ENCODE data around the gene TNFAIP8L3. TPM values are rescaled to one million over a fixed set of nuclear protein-coding genes. Genes with fewer than 3 reads are reported as not detected.

Gene TNFAIP8L3
- polyA plus RNA-seq, 1 donor = 1.7 TPM

DNA sequence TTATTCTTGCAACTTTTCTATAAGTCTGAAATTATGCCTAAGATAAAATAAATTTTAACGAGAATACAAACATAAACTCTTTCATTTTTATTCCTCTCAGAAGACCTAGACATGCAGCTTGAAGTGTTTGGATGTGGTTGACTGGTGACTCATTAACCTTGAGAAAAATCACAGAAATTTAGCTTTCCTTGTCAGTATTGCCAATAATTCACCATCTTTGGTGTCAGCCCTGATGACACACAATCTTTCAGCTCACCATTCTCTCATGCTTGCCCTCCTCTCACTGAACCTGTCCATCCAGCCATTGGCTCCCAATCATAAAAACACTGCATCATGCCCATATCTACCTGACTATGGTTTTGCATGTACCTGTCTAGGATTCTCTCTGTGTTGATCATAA lies 22.6 kb upstream of the TNFAIP8L3 start:
- DNase-seq (ENCODE audit: low read depth) = no peak

DNA sequence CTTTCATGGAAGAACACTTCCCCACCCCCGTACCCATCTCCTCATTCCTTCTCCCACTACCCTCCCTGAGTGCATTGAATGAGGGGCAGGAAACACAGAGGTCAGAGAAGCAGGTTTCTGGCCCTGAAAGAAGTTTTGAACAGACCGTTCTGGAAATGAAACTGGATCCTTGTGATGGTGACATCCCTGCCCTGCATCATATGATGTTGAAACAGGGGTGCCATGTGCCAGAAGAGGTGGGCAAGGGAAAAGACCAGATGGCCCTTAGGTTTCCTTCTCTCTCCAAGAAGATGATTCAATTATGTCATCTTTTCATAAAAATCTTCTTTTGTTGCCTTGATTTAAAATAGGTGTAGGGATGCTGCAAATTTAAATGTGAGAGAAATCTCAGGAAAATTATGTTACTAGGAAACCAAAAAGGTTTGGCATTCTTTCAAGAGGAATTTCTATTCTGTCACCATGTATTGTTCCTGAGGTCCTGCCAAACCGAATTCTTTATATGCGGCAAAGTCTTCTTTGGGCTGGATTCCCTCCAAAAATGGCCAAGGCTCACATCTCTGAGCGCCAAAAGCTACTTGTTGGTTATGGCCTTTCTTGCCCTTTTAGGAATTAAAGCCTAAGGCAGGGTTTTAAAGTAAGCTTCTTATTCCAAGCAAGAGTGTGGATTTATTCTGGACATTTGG lies 19.9 kb upstream of the TNFAIP8L3 start:
- DNase-seq (ENCODE audit: low read depth) = no peak

DNA sequence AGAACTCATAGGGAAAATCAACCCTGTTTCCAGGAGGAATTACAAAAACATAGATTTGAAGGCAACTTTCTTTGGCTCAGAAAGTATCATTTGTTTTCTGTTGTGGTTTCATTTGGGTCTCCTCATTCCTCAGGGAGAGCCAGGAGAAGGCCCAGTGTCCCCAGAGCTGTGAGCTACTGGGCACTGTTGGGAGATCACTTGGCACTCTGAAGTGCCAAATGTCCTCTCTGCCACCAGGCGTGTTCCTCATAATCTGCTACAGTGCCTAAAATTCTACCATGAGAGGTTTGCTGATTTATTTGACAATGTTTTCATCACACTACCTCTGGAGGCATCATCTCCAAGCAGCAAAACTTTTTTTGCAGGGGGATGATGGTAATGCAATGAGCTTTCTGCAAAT lies 17.4 kb upstream of the TNFAIP8L3 start:
- no peak for DNase-seq (ENCODE audit: low read depth)

DNA sequence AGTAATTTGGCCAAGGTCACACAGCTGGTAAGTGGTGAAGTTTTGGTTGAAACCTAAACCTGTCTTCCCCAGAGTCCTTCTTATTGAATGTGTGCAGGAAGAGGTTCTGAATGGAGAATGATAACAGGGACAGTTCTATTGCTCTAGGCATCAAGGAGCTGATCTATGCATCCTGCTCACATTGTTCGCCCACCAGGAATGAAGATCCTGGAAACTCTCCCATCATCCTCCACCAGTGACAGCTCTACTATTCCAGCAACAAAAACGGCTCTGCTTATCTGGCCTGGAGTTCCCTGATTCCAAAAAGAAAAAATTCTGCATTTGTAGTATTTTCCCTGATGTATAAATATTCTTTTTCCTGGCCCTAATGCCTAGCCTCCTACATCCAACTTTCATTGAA lies 16.4 kb upstream of the TNFAIP8L3 start:
- no peak for DNase-seq (ENCODE audit: low read depth)

DNA sequence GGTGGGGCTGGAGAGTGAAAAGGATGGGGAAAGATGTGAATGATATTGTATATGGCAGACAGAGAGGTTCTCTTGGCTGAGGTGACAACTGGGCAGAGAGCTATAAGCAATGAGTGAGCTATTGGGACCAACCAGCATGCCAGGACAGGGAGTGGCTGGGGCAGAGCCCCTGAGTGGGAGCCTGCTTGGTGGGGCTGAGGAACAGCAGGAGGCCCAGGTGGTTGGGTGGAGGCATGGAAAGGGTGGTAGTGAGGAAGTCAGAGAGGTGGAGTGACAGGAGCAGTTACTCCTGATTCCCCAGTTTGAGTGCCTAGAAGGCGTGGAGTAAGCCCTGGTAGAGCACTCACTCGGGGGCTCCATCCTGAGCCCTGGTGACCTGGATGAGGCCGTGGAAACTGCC lies 15.5 kb upstream of the TNFAIP8L3 start:
- no peak for DNase-seq (ENCODE audit: low read depth)

DNA sequence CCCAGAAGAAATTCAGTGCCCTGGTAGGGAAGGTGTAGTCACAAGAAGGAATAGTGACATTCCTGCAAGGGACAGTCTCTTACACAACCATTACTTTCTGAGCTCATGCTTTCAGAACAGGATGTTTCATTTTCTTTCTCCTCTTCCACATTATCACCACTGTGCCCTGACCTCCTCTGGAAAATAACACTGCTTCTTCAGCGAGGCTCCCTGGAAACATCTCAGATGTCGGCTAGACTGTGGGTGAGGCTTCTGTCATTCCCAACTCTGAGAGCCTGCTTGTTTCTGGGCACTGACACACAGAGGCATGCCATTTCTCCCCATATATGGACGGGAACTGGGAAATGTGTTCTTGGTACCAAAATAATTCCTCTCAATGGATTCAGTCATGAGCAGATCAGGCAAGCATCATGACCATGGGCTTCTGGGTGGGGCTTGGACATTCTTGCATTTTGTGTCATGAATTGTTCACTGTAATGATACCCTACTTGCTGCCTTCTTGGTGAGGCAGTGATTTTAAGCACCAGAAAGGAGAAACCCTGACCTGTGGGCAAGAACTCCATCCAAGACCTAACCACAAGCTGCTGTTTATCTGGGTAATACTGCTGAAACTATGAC lies 14.3 kb upstream of the TNFAIP8L3 start:
- DNase-seq (ENCODE audit: low read depth) = no peak

DNA sequence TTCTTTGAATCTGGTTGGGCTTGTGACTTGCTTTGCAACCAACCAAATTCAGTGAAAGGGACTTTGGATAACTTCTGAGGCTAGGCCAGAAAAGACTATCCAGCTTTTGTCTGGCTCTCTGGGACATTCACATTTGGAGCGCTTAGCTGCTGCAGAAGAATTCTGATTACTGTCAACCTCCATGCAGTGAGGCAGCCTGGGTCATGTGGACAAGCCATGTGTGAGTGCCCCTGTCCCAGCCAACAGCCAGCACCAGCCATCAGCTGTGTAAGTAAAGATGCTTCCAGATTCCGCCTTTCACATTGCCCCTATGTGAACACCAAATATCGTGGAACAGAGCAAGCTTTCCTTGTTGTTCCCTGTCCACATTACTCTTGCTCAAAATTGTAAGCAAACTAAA lies 12.9 kb upstream of the TNFAIP8L3 start:
- DNase-seq (ENCODE audit: low read depth) = no peak

DNA sequence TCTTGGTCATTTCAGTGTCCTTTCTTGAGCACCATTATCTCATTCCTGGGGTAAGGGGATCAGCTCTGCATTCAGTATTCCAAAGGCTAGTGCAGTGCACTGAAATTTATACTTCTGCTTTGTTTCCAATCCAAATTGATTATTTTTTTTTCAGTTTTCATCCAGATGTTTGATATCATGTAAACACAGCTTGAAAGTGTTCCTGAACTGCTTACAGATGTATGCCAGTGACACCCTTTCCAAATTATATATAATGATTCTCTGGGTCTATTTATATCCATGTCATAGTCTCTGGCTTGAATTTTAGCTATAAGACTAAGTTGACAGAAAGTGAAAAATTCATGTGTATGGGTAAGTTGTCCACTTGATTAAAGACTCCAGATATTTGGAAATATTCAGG lies 11.8 kb upstream of the TNFAIP8L3 start:
- no peak for DNase-seq (ENCODE audit: low read depth)

DNA sequence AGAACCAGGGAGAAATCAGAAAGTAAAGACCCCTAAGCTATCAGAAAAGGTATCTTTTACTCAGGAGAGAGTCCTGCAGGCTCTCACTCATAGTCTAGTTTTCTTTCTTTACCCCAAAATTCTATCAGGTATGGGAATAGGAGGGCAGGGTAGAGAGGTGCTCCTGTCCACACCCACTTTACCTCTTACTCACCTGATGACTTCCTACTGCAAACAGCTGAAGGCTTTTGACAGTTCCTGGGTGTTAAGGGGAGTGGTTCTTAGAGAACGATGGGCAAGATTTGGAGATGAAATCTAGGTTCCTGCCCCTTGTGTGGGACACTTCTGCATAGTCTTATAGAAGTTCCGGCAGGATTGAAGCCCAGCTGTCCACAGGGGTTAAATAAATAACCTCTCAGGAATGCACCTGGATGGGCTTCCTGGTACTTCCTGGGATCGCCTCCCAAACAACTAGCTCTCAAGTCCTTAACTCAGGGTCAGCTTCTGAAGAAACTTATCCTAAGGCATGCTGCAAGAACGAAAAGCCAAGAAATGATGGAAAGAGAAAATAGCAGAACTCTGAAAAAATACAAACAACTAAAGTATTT lies 10.8 kb upstream of the TNFAIP8L3 start:
- DNase-seq (ENCODE audit: low read depth) = no peak

DNA sequence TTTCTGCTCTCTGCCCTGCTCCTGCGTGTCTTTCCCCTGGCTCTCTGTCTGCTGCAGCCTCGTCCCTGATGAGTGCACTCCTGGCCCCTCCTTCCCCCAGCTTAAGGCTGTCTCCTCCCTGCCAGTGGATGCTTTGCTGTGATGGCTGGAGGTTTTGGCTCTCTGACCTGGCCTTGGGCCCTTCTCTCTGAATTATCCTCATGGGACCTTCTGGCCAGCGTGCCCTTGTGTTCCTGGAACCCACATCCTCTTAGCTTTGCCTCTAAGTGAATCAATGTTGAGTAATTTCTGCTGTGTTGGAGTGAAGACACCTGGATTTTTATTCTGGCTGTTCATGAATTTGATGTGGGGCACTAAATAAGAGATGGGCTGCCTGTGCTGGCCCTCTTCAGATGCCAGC lies 9.8 kb upstream of the TNFAIP8L3 start:
- no peak for DNase-seq (ENCODE audit: low read depth)

DNA sequence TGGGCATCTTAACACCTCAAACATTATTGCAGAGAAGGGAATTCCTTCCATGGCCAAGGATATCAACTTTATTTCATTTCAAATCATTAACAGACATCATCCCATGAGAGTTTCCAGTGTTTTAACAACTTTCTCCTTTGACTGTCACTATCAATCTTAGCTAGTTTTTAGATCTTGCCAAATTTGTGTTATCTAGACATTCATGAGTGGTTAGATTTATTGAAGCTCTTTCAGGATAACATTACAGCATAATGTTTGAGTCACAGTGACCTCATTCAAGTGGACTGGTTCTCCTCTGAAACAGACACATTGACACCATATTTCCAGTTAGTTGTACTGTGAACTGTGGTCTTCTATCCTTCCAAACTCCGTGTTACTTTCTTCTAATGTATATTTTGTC lies 8.6 kb upstream of the TNFAIP8L3 start:
- no peak for DNase-seq (ENCODE audit: low read depth)

DNA sequence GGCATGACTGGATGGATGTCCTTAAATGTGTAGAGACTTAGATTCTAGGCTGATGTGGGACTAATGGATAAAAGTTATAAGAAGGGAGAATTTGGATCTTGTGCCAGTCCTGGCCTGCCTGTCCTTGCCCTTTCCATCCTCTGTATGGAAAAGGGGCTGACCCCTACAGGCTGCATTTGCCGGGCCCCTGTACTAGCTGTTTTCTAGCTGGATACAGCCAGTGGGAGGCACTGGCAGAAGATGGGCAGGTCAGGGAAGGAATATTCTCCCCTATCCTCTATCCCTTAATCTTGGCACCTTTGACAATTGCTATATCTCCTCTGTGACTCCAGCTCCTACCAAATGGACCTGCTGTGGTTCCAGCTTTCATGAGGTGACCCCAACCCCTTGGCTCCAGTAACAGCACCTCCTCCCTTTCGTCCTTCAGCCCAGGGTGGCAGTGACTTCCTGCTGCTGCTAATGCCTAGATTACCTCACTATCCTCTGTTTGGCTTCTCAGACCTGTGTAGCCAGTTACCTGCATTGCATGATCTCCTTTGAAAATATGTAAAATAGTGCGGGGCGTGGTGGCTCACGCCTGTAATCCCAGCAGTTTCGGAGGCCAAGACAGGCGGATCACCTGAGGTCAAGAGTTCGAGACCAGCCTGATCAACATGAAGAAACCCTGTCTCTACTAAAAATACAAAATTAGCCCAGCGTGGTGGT lies 6.2 kb upstream of the TNFAIP8L3 start:
- no peak for DNase-seq (ENCODE audit: low read depth)

DNA sequence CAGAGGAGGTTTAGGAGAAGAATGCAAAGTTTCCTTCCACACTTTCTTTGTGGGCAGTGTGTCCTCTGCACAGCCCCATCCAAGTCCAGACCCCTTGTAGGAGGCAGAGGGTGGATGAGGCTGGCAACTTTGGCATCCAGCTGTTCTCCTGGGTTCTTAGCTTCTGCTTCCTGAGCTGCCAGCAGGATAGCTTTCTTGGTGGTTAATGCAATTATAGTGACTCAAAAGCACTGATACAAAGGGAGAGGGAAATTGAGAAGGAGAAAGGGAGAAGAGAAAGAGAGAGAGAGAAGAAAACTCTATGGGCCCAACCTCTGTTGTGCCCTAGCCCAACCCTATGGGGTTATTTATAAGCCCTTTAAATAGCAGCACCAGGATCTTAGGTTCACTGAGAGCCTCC lies 4.5 kb upstream of the TNFAIP8L3 start:
- no peak for DNase-seq (ENCODE audit: low read depth)

DNA sequence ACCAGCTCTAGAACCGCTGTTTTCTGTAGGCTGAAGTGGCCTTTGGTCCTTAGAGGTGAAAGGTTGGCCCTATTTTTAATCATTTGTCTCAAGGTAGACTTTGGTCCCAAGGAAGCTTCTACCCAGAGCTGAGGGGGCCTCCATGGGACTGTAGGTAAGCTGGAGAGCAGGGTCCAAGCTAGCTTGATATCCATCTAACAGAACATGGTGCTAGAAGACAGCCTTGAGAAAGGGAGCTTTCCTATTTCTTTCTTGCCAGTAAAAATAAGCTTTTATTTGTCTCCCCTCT lies 3.6 kb upstream of the TNFAIP8L3 start:
- DNase-seq (ENCODE audit: low read depth) = no peak

DNA sequence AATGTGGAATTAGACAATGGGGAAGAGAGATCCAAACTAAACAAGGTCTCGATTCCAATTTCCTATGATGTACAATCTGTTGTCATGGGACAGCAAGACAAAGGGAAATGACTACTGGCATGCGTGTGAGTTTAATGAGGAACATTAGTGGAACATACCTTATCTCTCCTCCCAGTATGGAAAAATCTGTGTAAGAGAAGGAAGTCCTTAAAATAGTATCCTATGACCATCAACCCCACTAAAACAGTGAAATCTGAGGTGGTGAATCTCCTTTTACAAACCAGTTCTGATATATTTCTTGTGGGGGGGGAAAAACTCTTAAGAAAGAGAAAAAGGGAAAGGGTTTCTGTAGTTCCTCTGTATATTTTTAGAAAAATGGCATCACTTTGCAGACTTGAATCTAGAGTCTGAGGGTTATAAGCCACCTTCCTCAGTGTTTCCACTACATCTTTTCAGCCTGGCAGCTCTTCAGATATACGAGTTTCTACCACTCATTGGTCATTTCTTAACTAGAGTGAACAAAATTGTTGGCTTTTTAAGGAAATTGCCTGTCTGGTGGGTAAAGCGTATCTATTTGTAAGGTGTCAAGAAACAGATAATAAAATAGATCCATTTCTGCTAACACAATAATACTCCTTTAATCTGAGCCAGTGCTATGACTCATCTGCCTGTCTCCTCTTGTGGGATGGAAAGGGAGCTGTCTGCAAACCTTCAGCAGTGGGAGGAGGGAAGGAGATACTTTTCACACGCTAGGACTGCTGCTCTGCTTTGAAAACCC lies 3.0 kb upstream of the TNFAIP8L3 start:
- peak; percentile 36 for DNase-seq (ENCODE audit: low read depth)

DNA sequence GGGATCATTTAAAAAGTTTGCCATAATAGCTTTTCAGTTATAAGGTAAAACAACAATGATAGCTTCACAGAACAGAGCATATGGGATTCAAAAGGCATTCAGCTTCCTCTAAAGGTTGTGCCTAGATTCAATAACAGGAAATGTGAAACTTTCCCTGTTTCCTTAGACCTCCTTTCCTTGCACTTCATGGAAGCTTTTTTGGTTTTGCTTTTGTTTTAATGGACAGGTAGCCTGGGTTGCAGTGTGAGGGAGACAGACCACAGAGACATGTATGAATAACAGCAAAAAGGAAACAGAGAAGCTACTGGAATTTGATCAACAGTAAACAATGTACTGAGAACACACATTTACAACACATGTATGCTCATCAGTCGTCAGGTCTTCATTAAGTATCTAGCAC lies 2.3 kb upstream of the TNFAIP8L3 start:
- no peak for DNase-seq (ENCODE audit: low read depth)

DNA sequence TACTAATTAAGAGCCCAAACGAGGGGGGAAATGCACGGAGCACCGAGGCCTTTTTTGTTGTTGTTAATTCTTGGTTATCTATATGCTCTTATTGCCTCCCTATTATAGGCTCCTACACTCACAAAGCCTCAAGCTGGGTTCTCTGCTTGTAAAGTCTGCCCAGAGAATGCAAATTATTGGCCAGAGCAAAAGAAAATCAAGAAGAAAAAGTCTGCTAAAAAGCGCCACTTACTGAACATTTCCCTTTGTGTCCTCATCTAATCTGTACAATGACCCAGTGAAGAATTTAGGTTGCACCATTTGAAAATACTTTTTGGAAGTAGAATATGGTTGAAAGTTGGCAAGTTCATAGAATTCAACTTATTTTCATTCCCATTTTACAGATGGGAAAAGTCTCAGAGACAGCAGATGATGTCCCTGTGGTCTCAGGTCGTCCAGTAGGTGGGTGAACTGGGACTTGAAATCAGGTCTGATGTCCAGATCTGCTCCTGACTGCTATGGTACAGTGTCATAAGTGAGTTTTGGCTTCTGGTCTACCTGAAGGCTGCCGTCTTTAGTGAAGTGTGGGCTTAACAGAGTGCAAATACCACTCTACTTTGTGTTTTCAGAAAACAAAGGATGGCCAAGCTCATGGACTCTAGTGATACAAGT lies 1.1 kb upstream of the TNFAIP8L3 start:
- DNase-seq (ENCODE audit: low read depth) = no peak

DNA sequence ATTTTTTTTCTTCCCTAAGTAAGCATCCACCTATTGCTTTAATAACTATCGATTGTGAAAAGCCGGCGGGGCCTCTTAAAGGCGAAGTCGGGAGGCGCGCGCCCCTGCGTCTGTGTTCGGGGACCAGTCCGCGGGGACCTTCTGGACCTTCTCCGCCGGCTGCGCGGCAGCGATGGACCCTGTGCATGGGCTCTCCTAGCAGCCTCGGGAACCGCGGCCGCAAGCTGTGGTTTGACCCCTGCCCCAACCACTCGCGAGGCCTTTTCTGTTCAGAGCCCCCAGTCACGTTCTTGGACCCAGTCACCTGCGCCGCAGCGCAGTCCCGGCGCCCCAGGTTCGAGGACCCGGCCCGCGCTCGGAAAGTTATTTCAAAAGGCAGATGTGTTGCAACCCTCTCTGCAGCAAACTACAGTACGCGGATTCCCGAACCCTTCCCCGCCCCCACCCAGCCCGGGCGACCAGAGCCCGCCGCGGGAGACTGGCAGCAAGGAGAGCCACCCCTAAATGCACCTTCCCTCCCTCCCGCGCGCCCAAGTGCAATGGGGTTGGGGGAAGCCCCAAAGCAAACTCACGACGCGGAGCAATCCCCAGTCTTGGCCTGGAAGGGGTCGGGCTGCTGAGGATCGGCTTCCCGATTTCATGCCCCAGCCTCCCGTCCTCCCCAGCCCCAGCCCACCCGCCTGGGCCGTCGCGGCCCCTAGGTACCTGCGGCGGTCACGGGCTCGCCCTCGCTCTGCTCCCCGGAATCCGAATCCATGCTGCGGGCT lies 684 bp downstream of the TNFAIP8L3 start:
- DNase-seq (ENCODE audit: low read depth) = no peak

DNA sequence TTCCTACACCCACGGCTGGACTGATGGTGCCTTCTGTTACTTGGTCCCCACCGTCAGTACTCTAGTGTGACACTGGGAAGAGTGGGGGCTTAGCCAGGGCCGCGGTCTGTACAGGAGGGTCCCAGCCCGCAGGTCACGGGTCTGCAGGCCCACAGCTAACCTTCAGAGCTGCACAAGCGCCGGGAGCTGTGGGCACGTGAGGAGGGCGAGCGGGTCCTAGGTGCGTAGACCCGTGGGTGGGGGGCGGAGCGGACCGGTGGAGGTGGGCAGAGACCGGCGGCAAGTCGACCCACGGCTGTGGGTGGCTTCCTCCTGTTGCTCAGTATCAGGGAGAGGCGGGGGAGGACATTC lies 1.2 kb downstream of the TNFAIP8L3 start:
- DNase-seq (ENCODE audit: low read depth) = no peak

DNA sequence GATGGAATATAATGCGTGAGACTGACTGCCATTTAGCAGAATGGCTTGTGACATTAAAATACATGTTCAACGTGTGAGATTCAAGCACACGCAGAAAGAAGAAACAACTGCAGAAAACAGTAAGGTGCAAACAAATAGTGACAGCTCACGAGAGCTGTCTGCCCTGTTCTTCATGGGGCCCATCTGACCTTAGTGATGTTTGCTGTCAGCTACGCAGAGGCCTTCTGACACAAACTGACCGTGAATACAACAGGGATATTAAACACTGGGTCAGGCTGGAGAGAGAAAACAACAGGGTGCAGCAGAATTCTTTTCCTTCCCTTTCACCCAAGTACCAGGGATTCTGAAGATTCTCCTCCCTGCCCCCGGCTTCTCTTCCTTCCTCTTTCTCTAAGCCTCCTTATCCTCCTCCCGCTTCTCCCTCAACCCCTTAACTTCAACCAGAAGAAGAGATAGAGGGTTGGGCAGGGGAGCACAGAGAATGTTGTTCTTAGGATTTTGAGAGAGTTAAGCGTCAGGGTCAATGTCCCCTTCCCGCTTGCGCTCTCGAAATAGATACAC lies 2.1 kb downstream of the TNFAIP8L3 start:
- DNase-seq (ENCODE audit: low read depth) = no peak

DNA sequence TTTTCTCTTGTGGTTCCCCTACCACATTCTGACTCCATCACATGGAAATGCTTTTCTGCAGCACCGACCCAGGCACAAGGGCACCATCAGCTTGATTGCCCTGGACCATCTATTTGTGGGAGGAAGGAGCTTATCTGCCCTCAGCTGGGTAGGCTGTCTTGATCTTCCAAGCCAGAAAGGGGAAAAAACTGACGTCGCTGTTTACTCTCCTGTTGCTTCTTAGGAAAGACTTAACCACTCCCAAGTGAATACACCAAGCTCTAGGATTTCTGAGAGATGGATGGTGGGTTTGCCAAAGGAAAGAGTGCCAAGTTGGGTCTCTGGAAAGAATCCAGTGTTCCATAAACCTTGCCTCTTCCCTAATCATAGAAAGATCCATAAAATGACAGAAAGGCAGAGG lies 4.0 kb downstream of the TNFAIP8L3 start:
- DNase-seq (ENCODE audit: low read depth) = no peak
